PC-9 (cell line): ENCODE data around the gene PPAT. TPM values are rescaled to one million over a fixed set of nuclear protein-coding genes. Genes with fewer than 3 reads are reported as not detected.

Experiments
- BruUV-seq: library from RNA; stranded (reverse); fragments of 400-500 nt; replicated peaks from 2 replicates; lab custom pipeline; 2021; lab: Mats Ljungman, UMichigan
- CTCF ChIA-PET: fragments of 300-600 bp; sonication (Branson Sonifier 250); formaldehyde crosslinking; loops from one replicate; lab custom pipeline; 2022; ENCODE audit warnings: antibody characterized with exemption; lab: Charles Lee
- POLR2A ChIA-PET: fragments of 300-600 bp; sonication (Branson Sonifier 250); formaldehyde crosslinking; loops from one replicate; lab custom pipeline; 2022; ENCODE audit warnings: antibody characterized with exemption; ENCODE audit not compliant: unreplicated experiment; lab: Charles Lee
- DNase-seq, 2 experiments: peaks; one replicate each; pipeline versions ENCODE4 v3.0.0 to v3.0.0-alpha.2; 2015 to 2022; ENCODE audit warnings: mixed read lengths in 1 of 2
- H2AFZ ChIP-seq: fragments of 200-600 bp; sonication (generic); 2 replicates; pipeline ENCODE4 v1.8.1; 2017; ENCODE audit warnings: antibody characterized with exemption
- H3F3A ChIP-seq: fragments of 200-600 bp; sonication (generic); 2 replicates; pipeline ENCODE4 v1.8.1; 2017; ENCODE audit warnings: antibody characterized with exemption, mild to moderate bottlenecking, low read depth; ENCODE audit not compliant: insufficient read depth
- H3K27ac ChIP-seq: fragments of 200-600 bp; sonication (generic); 2 replicates; pipeline ENCODE4 v1.6.1; 2016; ENCODE audit warnings: mixed run types
- H3K27me3 ChIP-seq: fragments of 200-600 bp; sonication (generic); 2 replicates; pipeline ENCODE4 v1.6.1; 2016; ENCODE audit warnings: low read depth, mixed run types; ENCODE audit not compliant: insufficient read depth
- H3K36me3 ChIP-seq: fragments of 200-600 bp; sonication (generic); 2 replicates; pipeline ENCODE4 v1.6.1; 2016; ENCODE audit warnings: low read depth, mixed run types
- H3K4me1 ChIP-seq: fragments of 200-600 bp; sonication (generic); replicated peaks from 2 replicates; pipeline ENCODE4 v1.6.1; 2016; ENCODE audit warnings: mixed run types; ENCODE audit not compliant: insufficient read depth
- H3K4me2 ChIP-seq: fragments of 200-600 bp; sonication (generic); 2 replicates; pipeline ENCODE4 v1.6.1; 2017; ENCODE audit warnings: mixed run types
- H3K4me3 ChIP-seq: fragments of 200-600 bp; sonication (generic); 2 replicates; pipeline ENCODE4 v1.6.1; 2016; ENCODE audit warnings: mixed run types
- H3K79me2 ChIP-seq: fragments of 200-600 bp; sonication (generic); 2 replicates; pipeline ENCODE4 v1.6.1; 2017; ENCODE audit warnings: low read depth, mixed run types
- H3K9me2 ChIP-seq: fragments of 200-600 bp; sonication (generic); 2 replicates; pipeline ENCODE4 v1.8.1; 2017; ENCODE audit warnings: mild to moderate bottlenecking; ENCODE audit not compliant: insufficient read depth
- H3K9me3 ChIP-seq: fragments of 200-600 bp; sonication (generic); 2 replicates; pipeline ENCODE4 v1.8.1; 2016; ENCODE audit warnings: low read depth; ENCODE audit not compliant: insufficient read depth
- H4K20me1 ChIP-seq: fragments of 200-600 bp; sonication (generic); 2 replicates; pipeline ENCODE4 v1.8.1; 2017; ENCODE audit not compliant: insufficient read depth
- CTCF ChIP-seq: fragments of 200-600 bp; sonication (generic); conservative IDR thresholded peaks from 2 replicates; pipeline ENCODE4 v1.6.1; 2017; ENCODE audit warnings: mixed run types, antibody characterized with exemption, mild to moderate bottlenecking, moderate library complexity
- EZH2 ChIP-seq: fragments of 200-600 bp; sonication (generic); IDR thresholded peaks from 2 replicates; pipeline ENCODE4 v1.8.0; 2017; ENCODE audit warnings: antibody characterized with exemption, low read depth
- intact Hi-C: fragments of 100-400 bp; cut with micrococcal nuclease; formaldehyde crosslinking; loops from one replicate; pipeline ENCODE4 v1.10.0; 2022; ENCODE audit not compliant: unreplicated experiment
- total RNA-seq: library from RNA; stranded (reverse); gene quantifications from 2 replicates; pipeline ENCODE4 v1.2.3, GENCODE V29; 2021

PPAT gene
- total RNA-seq, 1 experiment from 2014 or later: 21.3 TPM

GRCh38 chr4:56440983-56441382 lies 5.6 kb upstream of the PPAT start:
- intact Hi-C loops: no loop called here
- CTCF ChIA-PET: no interaction called here
- no peaks in the 10 kb centered on the region for H3K9me3 ChIP-seq
- TF ChIP-seq CTCF (no peak), EZH2 (no peak)
- no peak for DNase-seq
- BruUV-seq: no TSS peak
- H2AFZ ChIP-seq: no peak overlapping the region
- no peaks in the 10 kb centered on the region for H3F3A ChIP-seq
- H3K27me3 ChIP-seq: no peaks in the 10 kb centered on the region
- H3K36me3 ChIP-seq: peaks cover 15% of the 10 kb centered on the region
- H3K4me3 ChIP-seq: no peak overlapping the region
- H3K9me2 ChIP-seq: no peaks in the 10 kb centered on the region
- POLR2A ChIA-PET: no interaction called here
- 0 out of 2 replicates have a peak overlapping the region, but pooled peaks have one; percentile 10 for H3K4me2 ChIP-seq
- peaks cover 86% of the 10 kb centered on the region for H3K79me2 ChIP-seq
- 0 out of 2 replicates have a peak, but pooled peaks cover 11% of the 10 kb centered on the region for H3K4me1 ChIP-seq
- H3K27ac ChIP-seq: no peak overlapping the region
- peaks cover 18% of the 10 kb centered on the region for H4K20me1 ChIP-seq

- TF ChIP-seq EZH2 (no peak), CTCF (no peak)
- no peak overlapping the region for H3K27ac ChIP-seq
- H2AFZ ChIP-seq: no peak overlapping the region
- peaks cover 84% of the 10 kb centered on the region for H3K79me2 ChIP-seq
- BruUV-seq: no TSS peak
- POLR2A ChIA-PET: no interaction called here
- no peak for DNase-seq
- peaks cover 17% of the 10 kb centered on the region for H4K20me1 ChIP-seq
- H3K9me3 ChIP-seq: no peaks in the 10 kb centered on the region
- peaks cover 14% of the 10 kb centered on the region for H3K36me3 ChIP-seq
- peak overlapping the region; percentile 47; the same call in 1 of the 2 replicates for H3K4me2 ChIP-seq
- intact Hi-C loops: no loop called here
- no peaks in the 10 kb centered on the region for H3K27me3 ChIP-seq
- H3K4me1 ChIP-seq: 0 out of 2 replicates have a peak, but pooled peaks cover 11% of the 10 kb centered on the region
- CTCF ChIA-PET: no interaction called here
- H3F3A ChIP-seq: peaks cover 15% of the 10 kb centered on the region
- H3K9me2 ChIP-seq: no peaks in the 10 kb centered on the region
- H3K4me3 ChIP-seq: no peak overlapping the region
Measured at GRCh38 chr4:56438766-56439165, 3.4 kb upstream of the PPAT start.

GRCh38 chr4:56434599-56435139 lies 746 bp downstream of the PPAT start:
- intact Hi-C loops: loop anchor here (2.0 kb wide), 1 partner anchor 24 kb away; no protein-coding TSS in a partner anchor
- Histone ChIP-seq H3K27ac (peak overlapping the region; percentile 82), H3K4me3 (peak overlapping the region; percentile 98), H3K4me1 (peaks cover 18% of the 10 kb centered on the region; the same call in 1 of the 2 replicates), H3K27me3 (no peaks in the 10 kb centered on the region), H3K36me3 (no peaks in the 10 kb centered on the region), H3K79me2 (peaks cover 87% of the 10 kb centered on the region), H2AFZ (peak overlapping the region; percentile 76), H3K9me3 (no peaks in the 10 kb centered on the region), H3K9me2 (no peaks in the 10 kb centered on the region), H4K20me1 (peaks cover 2% of the 10 kb centered on the region; the same call in 1 of the 2 replicates), H3F3A (peaks cover 15% of the 10 kb centered on the region), H3K4me2 (peak overlapping the region; percentile 97)
- POLR2A ChIA-PET: interaction anchor here (0.5 to 0.7 kb wide), 2 partner anchors 25 to 48 kb away, joined by 3 to 4 read pairs; partner anchors contain the start of gene AASDH
- TF ChIP-seq CTCF (no peak), EZH2 (no peak)
- CTCF ChIA-PET: no interaction called here
- DNase-seq: peak; percentile 57 to 60
- BruUV-seq: TSS peak; percentile 38
